Inferior parietal cortex (tissue), 1 donor: Measurements from ENCODE around the gene PRR13.
A peak's percentile ranks its signal among the peaks of the same experiment; 100 is the strongest.
"Not testable (repeated sequence)": the region's sequence is repeated elsewhere in the genome, so short reads cannot be mapped to it uniquely, and the experiment has no call there.

Experiments used
- DNase-seq: peaks from one replicate; pipeline ENCODE4 v3.0.0-alpha.2; 2016; ENCODE audit errors: extremely low spot score

The PRR13 gene

GRCh38 chr12:53441040-53441833 is at the start of gene PRR13:
Gene PRR13, plus strand, starts transcription at chr12:53441734. Its CDS starts 981 bp downstream, at chr12:53442715.
- DNase-seq: peak; percentile 99

DNA sequence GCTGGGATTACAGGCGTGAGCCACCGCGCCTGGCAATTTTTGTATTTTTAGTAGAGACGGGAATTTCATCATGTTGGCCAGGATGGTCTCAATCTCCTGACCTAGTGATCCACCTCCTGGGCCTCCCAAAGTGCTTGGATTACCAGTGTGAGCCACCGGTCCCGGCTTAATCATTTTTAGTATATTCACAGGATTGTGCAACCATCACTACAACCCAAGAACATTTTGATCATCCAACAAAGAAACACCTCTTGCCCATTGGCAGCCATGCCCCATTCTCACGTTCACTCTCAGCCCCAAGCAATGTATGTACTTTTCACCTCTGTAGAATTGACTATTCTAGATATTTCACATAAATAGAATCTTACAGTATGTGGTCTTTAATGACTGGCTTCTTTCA is 41.6 kb upstream of the PRR13 start:
- no peak for DNase-seq

DNA sequence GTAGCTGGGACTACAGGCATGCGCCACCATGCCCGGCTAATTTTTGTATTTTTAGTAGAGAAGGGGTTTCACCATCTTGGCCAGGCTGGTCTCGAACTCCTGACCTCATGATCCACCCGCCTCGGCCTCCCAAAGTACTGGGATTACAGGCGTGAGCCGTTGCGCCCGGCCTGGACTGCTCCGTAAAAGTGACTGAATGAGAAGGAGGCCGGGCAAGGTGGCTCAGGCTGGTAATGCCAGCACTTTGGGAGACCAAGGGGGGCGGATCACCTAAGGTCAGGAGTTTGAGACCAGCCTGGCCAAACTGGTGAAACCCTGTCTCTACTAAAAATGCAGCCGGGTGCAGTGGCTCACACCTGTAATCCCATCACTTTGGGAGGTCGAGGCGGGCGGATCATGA is 39.2 kb upstream of the PRR13 start:
- not testable (repeated sequence) for DNase-seq

DNA sequence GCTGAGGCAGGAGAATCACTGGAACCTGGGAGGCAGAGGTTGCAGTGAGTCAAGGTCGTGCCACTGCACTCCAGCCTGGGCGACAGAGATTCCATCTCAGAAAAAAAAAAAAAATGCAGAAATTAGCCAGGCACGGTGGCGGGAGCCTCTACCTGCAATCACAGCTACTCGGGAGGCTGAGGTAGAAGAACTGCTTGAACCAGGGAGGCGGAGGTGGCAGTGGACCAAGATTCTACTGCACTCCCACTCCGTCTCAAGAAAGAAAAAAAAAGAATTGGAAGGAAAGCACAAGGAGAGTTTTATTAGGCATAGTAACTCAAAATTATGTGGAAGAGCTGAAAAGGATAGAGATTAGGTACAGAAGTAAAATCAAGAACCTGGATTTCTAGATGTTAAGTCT is 38.7 kb upstream of the PRR13 start:
- no peak for DNase-seq

GRCh38 chr12:53410951-53411350 is 30.6 kb upstream of the PRR13 start:
- DNase-seq: no peak

- DNase-seq: no peak
Measured at GRCh38 chr12:53413485-53414204, 27.9 kb upstream of the PRR13 start.

GRCh38 chr12:53414756-53415417 is 26.6 kb upstream of the PRR13 start:
- no peak for DNase-seq

DNA sequence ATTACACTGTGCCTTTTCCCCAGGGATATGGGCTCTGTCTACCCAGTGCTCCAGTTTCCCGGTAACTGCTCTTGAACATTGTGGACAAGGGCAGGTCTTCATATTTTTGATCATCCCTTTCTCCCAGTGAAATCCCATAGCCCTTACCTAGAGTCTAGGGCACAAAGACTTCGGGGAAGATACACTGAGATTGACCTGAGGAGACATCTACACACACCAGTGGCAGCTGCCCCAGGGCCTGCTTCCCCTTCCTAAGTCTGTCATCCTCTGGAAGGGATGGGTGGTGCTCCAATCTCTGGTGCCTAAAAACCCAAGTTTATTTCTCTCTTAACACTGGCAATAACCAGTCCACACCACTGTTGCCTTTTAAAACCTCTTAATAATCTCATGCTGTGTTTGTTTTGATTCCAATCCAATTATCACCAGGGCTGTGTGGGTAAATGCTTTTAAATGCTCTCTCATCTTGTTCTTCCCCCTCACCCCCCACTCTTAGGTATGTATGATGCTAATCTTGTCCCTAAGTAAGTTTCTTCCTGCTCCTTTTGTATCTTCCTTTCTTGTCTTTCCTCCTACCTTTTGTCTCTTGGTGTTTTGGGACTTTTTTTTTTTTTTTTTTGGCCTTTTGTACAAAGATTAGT is 25.7 kb upstream of the PRR13 start:
- DNase-seq: not testable (repeated sequence)

DNA sequence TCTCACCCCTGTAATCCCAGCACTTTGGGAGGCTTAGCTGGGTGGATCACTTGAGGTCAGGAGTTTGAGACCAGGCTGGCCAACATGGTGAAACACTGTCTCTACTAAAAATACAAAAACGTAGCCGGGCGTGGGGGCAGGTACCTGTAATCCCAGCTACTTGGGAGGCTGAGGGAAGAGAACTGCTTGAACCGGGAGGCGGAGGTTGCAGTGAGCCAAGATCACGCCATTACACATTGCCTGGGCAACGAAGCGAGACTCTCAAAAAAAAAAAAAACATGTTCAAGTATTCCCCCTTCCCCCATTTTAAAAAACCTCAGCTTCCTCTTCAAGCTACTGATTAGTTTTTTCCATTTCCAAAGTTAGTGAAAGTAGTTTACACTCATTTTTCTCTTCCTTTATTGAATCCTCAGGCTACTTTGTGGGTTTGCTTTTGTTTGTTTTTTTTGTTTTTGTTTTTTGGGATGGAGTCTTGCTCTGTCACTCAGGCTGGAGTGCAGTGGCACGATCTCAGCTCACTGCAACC is 24.2 kb upstream of the PRR13 start:
- not testable (repeated sequence) for DNase-seq

- DNase-seq: no peak
Measured at GRCh38 chr12:53418221-53418620, 23.3 kb upstream of the PRR13 start.

GRCh38 chr12:53419756-53420155 is 21.8 kb upstream of the PRR13 start:
- no peak for DNase-seq

- DNase-seq: not testable (repeated sequence)
Measured at GRCh38 chr12:53422247-53422646, 19.3 kb upstream of the PRR13 start.

DNA sequence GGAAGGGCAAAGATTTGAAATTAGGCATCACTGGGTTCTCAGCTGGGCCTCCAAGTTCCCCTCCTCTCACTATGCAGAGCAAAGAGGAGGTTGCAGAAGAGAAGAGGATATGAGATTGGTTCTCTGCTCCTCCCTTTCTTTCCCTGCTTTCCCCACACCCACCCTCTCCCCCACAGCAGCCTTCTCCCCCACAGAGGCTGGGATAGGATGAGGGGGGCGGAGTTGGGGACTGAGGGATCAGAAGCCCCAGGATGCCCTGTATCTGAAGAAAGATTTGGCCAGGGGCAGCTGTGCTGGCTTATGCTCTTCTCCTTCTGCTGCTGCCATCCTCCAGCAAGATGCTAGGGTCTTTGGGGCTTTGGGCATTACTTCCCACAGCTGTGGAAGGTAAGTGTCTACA is 17.9 kb upstream of the PRR13 start, which contains the start of gene AMHR2:
AMHR2 (plus strand) TSS at position 259 of the 400 bp plus-strand sequence; CDS start at position 339, 80 bp downstream.
- no peak for DNase-seq

DNA sequence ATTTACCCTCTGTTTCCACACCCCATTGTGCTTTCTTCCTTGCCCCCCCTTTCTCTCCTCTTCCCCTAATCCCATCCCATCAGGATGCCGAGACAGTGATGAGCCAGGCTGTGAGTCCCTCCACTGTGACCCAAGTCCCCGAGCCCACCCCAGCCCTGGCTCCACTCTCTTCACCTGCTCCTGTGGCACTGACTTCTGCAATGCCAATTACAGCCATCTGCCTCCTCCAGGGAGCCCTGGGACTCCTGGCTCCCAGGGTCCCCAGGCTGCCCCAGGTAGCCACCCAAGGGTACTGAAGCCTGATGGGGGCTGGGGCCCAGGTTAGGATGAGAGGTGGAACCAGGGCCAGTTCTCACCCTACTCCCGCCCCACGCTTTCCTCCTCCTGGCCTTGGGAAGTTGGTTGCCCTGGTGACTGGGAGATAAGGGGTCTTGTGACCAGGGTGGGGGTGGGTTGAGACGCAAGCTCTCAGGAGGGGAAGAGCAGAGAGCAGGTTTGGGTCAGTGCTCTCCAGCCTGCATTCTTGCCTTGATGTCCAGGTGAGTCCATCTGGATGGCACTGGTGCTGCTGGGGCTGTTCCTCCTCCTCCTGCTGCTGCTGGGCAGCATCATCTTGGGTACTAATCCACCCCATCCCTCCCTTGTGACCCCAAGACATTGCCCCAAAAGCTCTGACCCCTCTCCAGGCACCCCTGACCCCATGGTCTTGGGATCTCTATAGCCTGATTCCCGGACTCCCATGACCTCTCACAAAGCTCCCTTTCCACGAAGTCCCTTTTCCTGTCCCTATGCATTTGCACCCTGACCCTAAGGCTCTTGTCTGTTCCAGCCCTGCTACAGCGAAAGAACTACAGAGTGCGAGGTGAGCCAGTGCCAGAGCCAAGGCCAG is 16.7 kb upstream of the PRR13 start:
- no peak for DNase-seq

DNA sequence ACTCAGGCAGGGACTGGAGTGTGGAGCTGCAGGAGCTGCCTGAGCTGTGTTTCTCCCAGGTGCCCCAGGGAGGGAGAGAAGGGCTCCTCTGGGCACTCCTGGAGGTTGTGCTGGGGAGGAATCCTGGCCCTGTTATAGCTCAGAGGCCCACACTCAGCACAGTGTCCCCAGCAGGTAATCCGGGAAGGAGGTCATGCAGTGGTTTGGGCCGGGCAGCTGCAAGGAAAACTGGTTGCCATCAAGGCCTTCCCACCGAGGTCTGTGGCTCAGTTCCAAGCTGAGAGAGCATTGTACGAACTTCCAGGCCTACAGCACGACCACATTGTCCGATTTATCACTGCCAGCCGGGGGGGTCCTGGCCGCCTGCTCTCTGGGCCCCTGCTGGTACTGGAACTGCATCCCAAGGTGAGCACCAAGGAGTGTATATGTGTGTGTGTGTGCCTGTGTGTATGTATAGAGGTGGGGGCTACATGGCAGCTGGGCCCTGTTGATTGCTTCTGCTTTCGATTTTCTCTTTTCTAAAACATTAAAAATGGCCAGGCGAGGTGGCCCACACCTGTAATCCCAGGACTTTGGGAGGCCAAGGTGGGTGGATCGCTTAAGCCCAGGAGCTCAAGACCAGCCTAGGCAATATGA is 15.9 kb upstream of the PRR13 start:
- no peak for DNase-seq

DNA sequence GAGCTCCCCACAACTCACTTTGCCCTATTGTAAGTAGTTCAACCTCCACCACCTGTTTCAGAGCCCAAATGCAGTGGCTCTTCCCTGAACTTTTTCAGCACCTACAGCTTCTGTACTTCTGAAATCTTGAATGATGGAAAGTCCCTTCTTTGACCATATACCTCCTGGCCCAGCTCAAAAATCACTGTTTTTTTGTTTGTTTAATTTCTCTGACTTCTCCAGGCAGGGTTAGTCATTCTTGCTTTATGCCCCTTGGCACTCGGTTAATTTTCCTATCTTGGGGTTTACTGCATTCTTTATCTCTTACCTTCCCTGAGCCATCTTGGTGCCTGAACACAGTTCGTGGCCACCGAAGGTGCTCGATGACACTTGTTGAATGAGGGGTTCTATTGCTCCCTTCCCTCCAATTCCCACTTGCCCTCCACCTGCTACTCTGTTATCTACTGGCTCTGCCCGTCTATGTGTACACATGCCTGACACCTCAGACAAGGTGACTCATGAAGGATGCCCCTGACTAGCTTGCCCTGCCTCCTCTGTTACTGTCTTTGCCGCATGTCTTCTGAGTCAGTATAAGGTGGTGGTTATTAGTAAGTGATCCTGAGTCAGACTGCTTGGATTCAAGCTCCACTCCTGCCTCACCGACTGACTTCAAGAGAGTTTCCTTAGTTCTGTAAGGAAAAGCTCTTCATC is 13.5 kb upstream of the PRR13 start:
- DNase-seq: no peak

- no peak for DNase-seq
Measured at GRCh38 chr12:53428741-53429140, 12.8 kb upstream of the PRR13 start.

- no peak for DNase-seq
Measured at GRCh38 chr12:53430116-53430515, 11.4 kb upstream of the PRR13 start.

- DNase-seq: no peak
Measured at GRCh38 chr12:53431187-53431586, 10.3 kb upstream of the PRR13 start.

DNA sequence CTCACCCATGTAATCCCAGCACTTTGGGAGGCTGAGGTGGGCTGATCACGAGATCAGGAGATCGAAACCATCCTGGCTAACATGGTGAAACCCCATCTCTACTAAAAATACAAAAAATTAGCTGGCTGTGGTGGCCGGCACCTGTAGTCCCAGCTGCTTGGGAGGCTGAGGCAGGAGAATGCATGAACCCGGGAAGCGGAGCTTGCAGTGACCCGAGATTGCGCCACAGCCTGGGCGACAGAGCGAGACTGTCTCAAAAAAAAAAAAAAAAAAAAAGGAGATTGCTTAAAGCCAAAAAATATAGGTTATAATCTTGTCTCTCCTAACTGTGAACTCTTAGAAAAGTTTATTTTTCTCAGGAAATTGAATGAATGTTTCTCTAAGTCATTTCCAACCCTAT is 6.2 kb upstream of the PRR13 start:
- not testable (repeated sequence) for DNase-seq
